PC-3 (cell line): ENCODE results near the gene PFKFB2. TPM values are rescaled to one million over a fixed set of nuclear protein-coding genes. Genes with fewer than 3 reads are reported as not detected.

Experiments used
- ATAC-seq: fragments of 200-7000 bp; cut with Tn5 transposase; 2 replicates; pipeline ENCODE4 v1.9.1; 2020; ENCODE audit warnings: mild to moderate bottlenecking, moderate library complexity
- BruUV-seq: library from RNA; stranded (reverse); fragments of 400-500 nt; replicated peaks from 2 replicates; lab custom pipeline; 2021; lab: Mats Ljungman, UMichigan
- CTCF ChIA-PET: fragments of 300-600 bp; sonication (Branson Sonifier 250); formaldehyde crosslinking; loops from one replicate; lab custom pipeline; 2022; ENCODE audit warnings: antibody characterized with exemption; lab: Charles Lee
- POLR2A ChIA-PET: fragments of 300-600 bp; sonication (Branson Sonifier 250); formaldehyde crosslinking; loops from one replicate; lab custom pipeline; 2022; ENCODE audit warnings: antibody characterized with exemption; ENCODE audit not compliant: unreplicated experiment; lab: Charles Lee
- DNase-seq: peaks from one replicate; pipeline ENCODE4 v3.0.0-alpha.2; 2015
- H2AFZ ChIP-seq: fragments of 300-600 bp; sonication (generic); 2 replicates; pipeline ENCODE4 v1.6.0; 2016; ENCODE audit warnings: antibody characterized with exemption, low read length
- H3F3A ChIP-seq: fragments of 300-600 bp; sonication (generic); one replicate; pipeline ENCODE4 v1.6.0; 2017; ENCODE audit warnings: antibody characterized with exemption, low read length, control low read depth, mild to moderate bottlenecking; ENCODE audit not compliant: unreplicated experiment
- H3K27ac ChIP-seq: fragments of 300-600 bp; sonication (generic); 2 replicates; pipeline ENCODE4 v1.5.1; 2016; ENCODE audit warnings: mild to moderate bottlenecking, low read length
- H3K27me3 ChIP-seq: fragments of 300-600 bp; sonication (generic); 2 replicates; pipeline ENCODE4 v1.6.1; 2016; ENCODE audit warnings: low read length, mixed read lengths
- H3K36me3 ChIP-seq: fragments of 300-600 bp; sonication (generic); 2 replicates; pipeline ENCODE4 v1.6.1; 2016; ENCODE audit warnings: low read depth, mixed run types, low read length, mixed read lengths
- H3K4me1 ChIP-seq: fragments of 300-600 bp; sonication (generic); 2 replicates; pipeline ENCODE4 v1.5.1; 2016; ENCODE audit warnings: low read length; ENCODE audit not compliant: insufficient read depth
- H3K4me2 ChIP-seq: fragments of 300-600 bp; sonication (generic); 2 replicates; pipeline ENCODE4 v1.6.0; 2016; ENCODE audit warnings: low read length
- H3K4me3 ChIP-seq: fragments of 300-600 bp; sonication (generic); 2 replicates; pipeline ENCODE4 v1.5.1; 2016; ENCODE audit warnings: mild to moderate bottlenecking, low read length, mixed read lengths
- H3K79me2 ChIP-seq: fragments of 300-600 bp; sonication (generic); 2 replicates; pipeline ENCODE4 v1.6.1; 2017; ENCODE audit warnings: low read length, mixed read lengths
- H3K9ac ChIP-seq: fragments of 300-600 bp; sonication (generic); 2 replicates; pipeline ENCODE4 v1.6.0; 2016; ENCODE audit warnings: mild to moderate bottlenecking, low read length
- H3K9me2 ChIP-seq: fragments of 300-600 bp; sonication (generic); replicated peaks from 2 replicates; pipeline ENCODE4 v1.6.1; 2016; ENCODE audit warnings: mixed run types, low read length, mixed read lengths
- H3K9me3 ChIP-seq: fragments of 300-600 bp; sonication (generic); 2 replicates; pipeline ENCODE4 v1.6.1; 2016; ENCODE audit warnings: low read length, mixed read lengths
- H4K20me1 ChIP-seq: fragments of 300-600 bp; sonication (generic); 2 replicates; pipeline ENCODE4 v1.6.1; 2016; ENCODE audit warnings: low read length, mixed read lengths
- CTCF ChIP-seq: fragments of 300-600 bp; sonication (generic); conservative IDR thresholded peaks from 2 replicates; pipeline ENCODE4 v1.5.1; 2017; ENCODE audit warnings: antibody characterized with exemption, low read depth, mild to moderate bottlenecking, low read length
- EZH2 ChIP-seq: fragments of 300-600 bp; sonication (generic); IDR thresholded peaks from one replicate; pipeline ENCODE4 v1.6.1; 2017; ENCODE audit warnings: antibody characterized with exemption, mild to moderate bottlenecking, low read length; ENCODE audit not compliant: unreplicated experiment
- EZH2phosphoT487 ChIP-seq: fragments of 300-600 bp; sonication (generic); IDR thresholded peaks from 2 replicates; pipeline ENCODE4 v1.6.1; 2018; ENCODE audit warnings: mild to moderate bottlenecking, antibody characterized with exemption, low read length, borderline replicate concordance
- intact Hi-C: fragments of 100-400 bp; cut with micrococcal nuclease; formaldehyde crosslinking; loops from 2 replicates; pipeline ENCODE4 v1.9.0; 2023
- total RNA-seq: library from RNA; depleted of rRNA; stranded (reverse); fragments of >200 nt; gene quantifications from 2 replicates; pipeline ENCODE4 v1.2.3, GENCODE V29; 2014

The PFKFB2 gene
- total RNA-seq, 1 experiment from 2014 or later = 48.6 TPM

GRCh38 chr1:207109004-207109403 lies 55.9 kb downstream of the PFKFB2 start:
- Histone ChIP-seq H3K9me3 (no peaks in the 10 kb centered on the region), H4K20me1 (no peaks in the 10 kb centered on the region), H2AFZ (no peak overlapping the region), H3K27me3 (peaks cover 17% of the 10 kb centered on the region; the same call in 1 of the 2 replicates), H3K9me2 (no peaks in the 10 kb centered on the region), H3K79me2 (no peaks in the 10 kb centered on the region), H3K4me1 (no peaks in the 10 kb centered on the region), H3K27ac (no peak overlapping the region), H3K36me3 (no peaks in the 10 kb centered on the region), H3K4me3 (no peak overlapping the region), H3F3A (no peaks in the 10 kb centered on the region), H3K4me2 (no peak overlapping the region), H3K9ac (no peak overlapping the region)
- BruUV-seq = no TSS peak
- DNase-seq = peak; percentile 42
- no peak for ATAC-seq
- POLR2A ChIA-PET = no interaction called here
- intact Hi-C loops = no loop called here
- TF ChIP-seq EZH2phosphoT487 (no peak), CTCF (no peak), EZH2 (no peak)
- CTCF ChIA-PET = no interaction called here

GRCh38 chr1:207112616-207113296 lies 59.7 kb downstream of the PFKFB2 start:
- no peaks in the 10 kb centered on the region for H3K9me3 ChIP-seq
- intact Hi-C loops = no loop called here
- DNase-seq (no peak), ATAC-seq (no peak)
- H2AFZ ChIP-seq = no peak overlapping the region
- peaks cover 3% of the 10 kb centered on the region; the same call in 1 of the 2 replicates for H3K27me3 ChIP-seq
- no peaks in the 10 kb centered on the region for H4K20me1 ChIP-seq
- no TSS peak for BruUV-seq
- H3K9ac ChIP-seq = no peak overlapping the region
- H3K79me2 ChIP-seq = no peaks in the 10 kb centered on the region
- TF ChIP-seq CTCF (no peak), EZH2phosphoT487 (no peak), EZH2 (no peak)
- no peak overlapping the region for H3K4me2 ChIP-seq
- H3F3A ChIP-seq = no peaks in the 10 kb centered on the region
- CTCF ChIA-PET = interaction anchor here (0.6 kb wide), 1 partner anchor 349 kb away, joined by 3 read pairs; no protein-coding TSS in a partner anchor
- H3K36me3 ChIP-seq = no peaks in the 10 kb centered on the region
- no peaks in the 10 kb centered on the region for H3K9me2 ChIP-seq
- H3K4me3 ChIP-seq = no peak overlapping the region
- H3K4me1 ChIP-seq = no peaks in the 10 kb centered on the region
- POLR2A ChIA-PET = no interaction called here
- H3K27ac ChIP-seq = no peak overlapping the region

GRCh38 chr1:207115269-207115668 lies 62.2 kb downstream of the PFKFB2 start:
- no peak overlapping the region for H3K4me3 ChIP-seq
- no peak overlapping the region for H2AFZ ChIP-seq
- BruUV-seq = no TSS peak
- H4K20me1 ChIP-seq = no peaks in the 10 kb centered on the region
- ChIA-PET CTCF (no interaction called here), POLR2A (no interaction called here)
- intact Hi-C loops = no loop called here
- TF ChIP-seq CTCF (no peak), EZH2 (no peak), EZH2phosphoT487 (no peak)
- H3K79me2 ChIP-seq = no peaks in the 10 kb centered on the region
- no peaks in the 10 kb centered on the region for H3K4me1 ChIP-seq
- H3K36me3 ChIP-seq = no peaks in the 10 kb centered on the region
- H3K9me3 ChIP-seq = no peaks in the 10 kb centered on the region
- H3K27ac ChIP-seq = no peak overlapping the region
- H3F3A ChIP-seq = no peaks in the 10 kb centered on the region
- H3K9me2 ChIP-seq = no peaks in the 10 kb centered on the region
- H3K9ac ChIP-seq = no peak overlapping the region
- no peak for DNase-seq
- H3K4me2 ChIP-seq = no peak overlapping the region
- H3K27me3 ChIP-seq = peaks cover 3% of the 10 kb centered on the region; the same call in 1 of the 2 replicates
- ATAC-seq = no peak
